Middle frontal gyrus (tissue), 1 donor: ENCODE results near the gene DHRS1.
A peak's percentile ranks its signal among the peaks of the same experiment; 100 is the strongest.
"Not testable (repeated sequence)": the region's sequence is repeated elsewhere in the genome, so short reads cannot be mapped to it uniquely, and the experiment has no call there.

Experiments used
- DNase-seq: peaks from one replicate; pipeline ENCODE4 v3.0.0-alpha.2; 2015; ENCODE audit warnings: low spot score; ENCODE audit errors: extremely low spot score

The DHRS1 gene

GRCh38 chr14:24249230-24250021, 50.2 kb downstream of the DHRS1 start:
- DNase-seq = no peak

GRCh38 chr14:24247422-24247821, 52.2 kb downstream of the DHRS1 start:
- no peak for DNase-seq

- DNase-seq = no peak
Measured at GRCh38 chr14:24246765-24247212, 52.8 kb downstream of the DHRS1 start.

- DNase-seq = not testable (repeated sequence)
Measured at GRCh38 chr14:24245350-24245749, 54.2 kb downstream of the DHRS1 start.

- DNase-seq = no peak
Measured at GRCh38 chr14:24243336-24243836, 56.2 kb downstream of the DHRS1 start.

GRCh38 chr14:24241829-24242443, 57.6 kb downstream of the DHRS1 start:
- DNase-seq = peak; percentile 84
